Osteocyte (in vitro differentiated cells): ENCODE measurements around the gene KAT6B. TPM values are rescaled to one million over a fixed set of nuclear protein-coding genes. Genes with fewer than 3 reads are reported as not detected.
"Not testable (repeated sequence)": the region's sequence is repeated elsewhere in the genome, so short reads cannot be mapped to it uniquely, and the experiment has no call there.

Source experiments
- DNase-seq: peaks from one replicate; pipeline ENCODE4 v3.0.0; 2021; ENCODE audit warnings: mixed read lengths; ENCODE audit not compliant: unreplicated experiment; ENCODE audit errors: extremely low spot score
- H3K27ac Mint-ChIP-seq: one replicate; pipeline ENCODE4 v1.8.0; 2021; ENCODE audit warnings: mild to moderate bottlenecking, mixed read lengths; ENCODE audit not compliant: unreplicated experiment
- H3K27me3 Mint-ChIP-seq: one replicate; pipeline ENCODE4 v1.8.0; 2021; ENCODE audit warnings: mixed read lengths; ENCODE audit not compliant: unreplicated experiment
- H3K36me3 Mint-ChIP-seq: one replicate; pipeline ENCODE4 v1.8.0; 2021; ENCODE audit warnings: mixed read lengths; ENCODE audit not compliant: unreplicated experiment
- H3K4me1 Mint-ChIP-seq: one replicate; pipeline ENCODE4 v1.8.0; 2021; ENCODE audit warnings: mixed read lengths; ENCODE audit not compliant: unreplicated experiment
- H3K4me3 Mint-ChIP-seq: one replicate; pipeline ENCODE4 v1.8.0; 2021; ENCODE audit warnings: mild to moderate bottlenecking, moderate library complexity, mixed read lengths; ENCODE audit not compliant: unreplicated experiment
- H3K9me3 Mint-ChIP-seq: one replicate; pipeline ENCODE4 v1.8.0; 2021; ENCODE audit warnings: mixed read lengths; ENCODE audit not compliant: unreplicated experiment
- total RNA-seq: library from RNA; stranded (reverse); gene quantifications from 2 replicates; pipeline ENCODE4 v1.2.1, GENCODE V29; 2021
- TF ChIP-seq, protein P1 (sequence below): fragments of 200-600 bp; sonication (generic); IDR thresholded peaks from 2 replicates; pipeline ENCODE4 v1.5.0; 2021; ENCODE audit warnings: antibody characterized with exemption, mild to moderate bottlenecking, moderate library complexity

KAT6B gene
- total RNA-seq, 1 donor from 2014 or later, result 28.2 TPM

GRCh38 chr10:74871595-74872382, 45.4 kb downstream of the KAT6B start:
- Mint-ChIP-seq H3K36me3 (peaks cover 2% of the 10 kb centered on the region), H3K4me1 (peaks cover 9% of the 10 kb centered on the region), H3K27ac (no peak overlapping the region), H3K9me3 (no peaks in the 10 kb centered on the region), H3K4me3 (no peak overlapping the region), H3K27me3 (no peaks in the 10 kb centered on the region)
- TF ChIP-seq, protein P1, sequence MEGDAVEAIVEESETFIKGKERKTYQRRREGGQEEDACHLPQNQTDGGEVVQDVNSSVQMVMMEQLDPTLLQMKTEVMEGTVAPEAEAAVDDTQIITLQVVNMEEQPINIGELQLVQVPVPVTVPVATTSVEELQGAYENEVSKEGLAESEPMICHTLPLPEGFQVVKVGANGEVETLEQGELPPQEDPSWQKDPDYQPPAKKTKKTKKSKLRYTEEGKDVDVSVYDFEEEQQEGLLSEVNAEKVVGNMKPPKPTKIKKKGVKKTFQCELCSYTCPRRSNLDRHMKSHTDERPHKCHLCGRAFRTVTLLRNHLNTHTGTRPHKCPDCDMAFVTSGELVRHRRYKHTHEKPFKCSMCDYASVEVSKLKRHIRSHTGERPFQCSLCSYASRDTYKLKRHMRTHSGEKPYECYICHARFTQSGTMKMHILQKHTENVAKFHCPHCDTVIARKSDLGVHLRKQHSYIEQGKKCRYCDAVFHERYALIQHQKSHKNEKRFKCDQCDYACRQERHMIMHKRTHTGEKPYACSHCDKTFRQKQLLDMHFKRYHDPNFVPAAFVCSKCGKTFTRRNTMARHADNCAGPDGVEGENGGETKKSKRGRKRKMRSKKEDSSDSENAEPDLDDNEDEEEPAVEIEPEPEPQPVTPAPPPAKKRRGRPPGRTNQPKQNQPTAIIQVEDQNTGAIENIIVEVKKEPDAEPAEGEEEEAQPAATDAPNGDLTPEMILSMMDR, result no peak
- no peak for DNase-seq

GRCh38 chr10:74873803-74874454, 47.5 kb downstream of the KAT6B start:
- H3K27me3 Mint-ChIP-seq, result no peaks in the 10 kb centered on the region
- TF ChIP-seq, protein P1, result no peak
- peaks cover 2% of the 10 kb centered on the region for H3K36me3 Mint-ChIP-seq
- H3K4me3 Mint-ChIP-seq, result no peak overlapping the region
- H3K9me3 Mint-ChIP-seq, result no peaks in the 10 kb centered on the region
- H3K27ac Mint-ChIP-seq, result no peak overlapping the region
- H3K4me1 Mint-ChIP-seq, result peaks cover 9% of the 10 kb centered on the region
- no peak for DNase-seq

GRCh38 chr10:74874649-74875048, 48.2 kb downstream of the KAT6B start:
- Mint-ChIP-seq H3K36me3 (peaks cover 2% of the 10 kb centered on the region), H3K9me3 (no peaks in the 10 kb centered on the region), H3K27ac (no peak overlapping the region), H3K27me3 (no peaks in the 10 kb centered on the region), H3K4me3 (no peak overlapping the region), H3K4me1 (peaks cover 9% of the 10 kb centered on the region)
- TF ChIP-seq, protein P1, result no peak
- no peak for DNase-seq

DNA sequence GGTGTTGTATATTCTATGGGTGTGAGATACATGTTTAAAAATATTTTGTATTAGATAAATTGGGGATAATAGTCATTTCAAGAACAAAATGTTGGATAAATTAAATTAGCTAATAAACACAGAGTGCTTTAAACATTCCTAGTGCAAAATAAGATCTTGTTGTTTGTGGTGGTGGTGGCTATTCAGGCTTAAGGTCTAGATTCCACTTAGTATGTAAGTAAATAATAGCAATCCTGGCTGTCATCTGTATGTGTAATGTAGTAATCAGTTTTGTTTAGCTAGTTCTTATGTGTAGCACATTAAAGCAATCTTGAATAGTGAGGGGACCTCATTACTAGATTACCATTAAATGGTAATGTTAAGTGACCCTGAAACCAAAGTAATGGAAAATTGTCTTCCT, 48.7 kb downstream of the KAT6B start:
- H3K4me1 Mint-ChIP-seq, result peaks cover 10% of the 10 kb centered on the region
- H3K27me3 Mint-ChIP-seq, result no peaks in the 10 kb centered on the region
- TF ChIP-seq, protein P1, result no peak
- H3K9me3 Mint-ChIP-seq, result no peaks in the 10 kb centered on the region
- no peak overlapping the region for H3K27ac Mint-ChIP-seq
- H3K4me3 Mint-ChIP-seq, result no peak overlapping the region
- peaks cover 2% of the 10 kb centered on the region for H3K36me3 Mint-ChIP-seq
- DNase-seq, result no peak

GRCh38 chr10:74875966-74876365, 49.6 kb downstream of the KAT6B start:
- Mint-ChIP-seq H3K27ac (no peak overlapping the region), H3K36me3 (peaks cover 2% of the 10 kb centered on the region), H3K4me1 (peaks cover 15% of the 10 kb centered on the region)

DNA sequence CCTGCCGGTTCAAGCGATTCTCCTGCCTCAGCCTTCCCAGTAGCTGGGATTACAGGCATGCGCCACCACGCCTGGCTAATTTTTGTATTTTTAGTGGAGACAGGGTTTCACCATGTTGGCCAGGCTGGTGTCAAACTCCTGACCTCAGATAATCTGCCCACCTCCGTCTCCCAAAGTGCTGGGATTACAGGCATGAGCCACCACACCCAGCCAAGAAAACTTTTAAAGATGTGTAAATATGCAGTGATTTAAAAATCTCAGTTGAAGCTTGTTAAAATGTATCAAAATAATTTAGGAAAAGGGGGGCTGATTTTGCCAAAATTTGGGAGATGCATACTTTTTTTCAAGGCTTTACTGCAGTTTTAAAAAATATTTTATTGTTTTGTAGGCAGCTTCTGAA, 50.7 kb downstream of the KAT6B start:
- H3K36me3 Mint-ChIP-seq, H3K27ac Mint-ChIP-seq, H3K27me3 Mint-ChIP-seq, DNase-seq, H3K9me3 Mint-ChIP-seq, H3K4me3 Mint-ChIP-seq: not testable (repeated sequence)
- H3K4me1 Mint-ChIP-seq, result peaks cover 15% of the 10 kb centered on the region

More at GRCh38 chr10:74875966-74876365, 49.6 kb downstream of the KAT6B start:
- DNase-seq, result no peak
- Mint-ChIP-seq H3K4me3 (no peak overlapping the region), H3K9me3 (no peaks in the 10 kb centered on the region), H3K27me3 (no peaks in the 10 kb centered on the region)
- TF ChIP-seq, protein P1, result no peak
